ENCODE measurements around the gene MYO5B. TPM values are rescaled to one million over a fixed set of nuclear protein-coding genes. Genes with fewer than 3 reads are reported as not detected.
A peak's percentile ranks its signal among the peaks of the same experiment; 100 is the strongest.
"Not testable (repeated sequence)": the region's sequence is repeated elsewhere in the genome, so short reads cannot be mapped to it uniquely, and the experiment has no call there.

The MYO5B gene
- total RNA-seq = under 0.01 TPM in 2 replicates

DNA sequence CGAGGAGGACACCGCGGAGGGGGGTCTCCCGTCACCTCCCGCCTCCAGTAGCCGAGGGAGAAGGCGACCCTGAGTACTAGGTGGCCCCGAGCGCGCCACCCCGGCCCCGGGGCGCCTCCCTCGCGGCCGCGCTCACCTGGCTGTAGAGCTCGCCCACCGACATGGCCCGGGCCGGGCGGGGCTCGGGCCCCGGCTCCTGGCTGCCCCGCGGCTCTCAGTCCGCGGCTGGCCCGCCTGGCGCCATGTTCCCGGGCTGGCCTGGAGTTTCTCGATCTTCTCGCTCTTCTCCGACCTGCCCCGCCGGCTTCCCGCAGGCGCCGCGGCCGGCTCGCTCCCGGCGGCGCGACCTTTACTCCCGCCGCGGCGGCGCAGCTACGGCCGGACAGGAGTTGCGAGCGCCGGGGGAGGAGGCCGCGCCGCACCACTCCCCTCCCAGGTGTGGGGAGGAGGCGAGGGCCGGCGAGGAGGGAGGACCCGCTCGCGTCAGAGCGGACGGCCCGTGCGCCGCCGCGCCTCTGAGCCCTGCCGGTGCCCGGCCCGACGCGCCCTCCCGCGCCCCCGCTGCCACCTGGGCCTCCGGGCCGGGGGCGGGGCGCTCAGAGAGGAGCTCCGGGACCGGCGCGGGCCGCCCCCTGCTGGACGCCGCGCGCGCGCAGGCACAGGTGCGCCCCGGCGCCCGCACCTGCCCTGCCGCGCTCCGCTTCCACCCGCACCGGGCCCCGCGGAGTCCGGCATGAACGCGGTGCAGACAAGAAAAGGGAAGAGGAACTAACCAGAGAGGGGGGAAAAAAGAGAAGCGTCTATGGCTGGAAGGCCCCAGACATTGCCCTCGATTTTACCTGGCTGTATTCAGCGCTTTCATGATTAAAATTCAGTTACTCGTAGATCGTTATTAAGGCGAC is at the start of gene MYO5B:
MYO5B (minus strand) TSS at position 517 of the 902 bp plus-strand sequence; CDS start at position 163, 354 bp downstream.
- DNase-seq (ENCODE audit: low read depth) = no peak
- TF ChIP-seq, protein P1, sequence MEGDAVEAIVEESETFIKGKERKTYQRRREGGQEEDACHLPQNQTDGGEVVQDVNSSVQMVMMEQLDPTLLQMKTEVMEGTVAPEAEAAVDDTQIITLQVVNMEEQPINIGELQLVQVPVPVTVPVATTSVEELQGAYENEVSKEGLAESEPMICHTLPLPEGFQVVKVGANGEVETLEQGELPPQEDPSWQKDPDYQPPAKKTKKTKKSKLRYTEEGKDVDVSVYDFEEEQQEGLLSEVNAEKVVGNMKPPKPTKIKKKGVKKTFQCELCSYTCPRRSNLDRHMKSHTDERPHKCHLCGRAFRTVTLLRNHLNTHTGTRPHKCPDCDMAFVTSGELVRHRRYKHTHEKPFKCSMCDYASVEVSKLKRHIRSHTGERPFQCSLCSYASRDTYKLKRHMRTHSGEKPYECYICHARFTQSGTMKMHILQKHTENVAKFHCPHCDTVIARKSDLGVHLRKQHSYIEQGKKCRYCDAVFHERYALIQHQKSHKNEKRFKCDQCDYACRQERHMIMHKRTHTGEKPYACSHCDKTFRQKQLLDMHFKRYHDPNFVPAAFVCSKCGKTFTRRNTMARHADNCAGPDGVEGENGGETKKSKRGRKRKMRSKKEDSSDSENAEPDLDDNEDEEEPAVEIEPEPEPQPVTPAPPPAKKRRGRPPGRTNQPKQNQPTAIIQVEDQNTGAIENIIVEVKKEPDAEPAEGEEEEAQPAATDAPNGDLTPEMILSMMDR (IDR thresholded peaks at IDR 0.05; ENCODE audit: insufficient read depth, low read depth, low read length) = no peak
- no peak within 1 kb of the TSS for H3K4me3 ChIP-seq (ENCODE audit: low read depth, low read length)

DNA sequence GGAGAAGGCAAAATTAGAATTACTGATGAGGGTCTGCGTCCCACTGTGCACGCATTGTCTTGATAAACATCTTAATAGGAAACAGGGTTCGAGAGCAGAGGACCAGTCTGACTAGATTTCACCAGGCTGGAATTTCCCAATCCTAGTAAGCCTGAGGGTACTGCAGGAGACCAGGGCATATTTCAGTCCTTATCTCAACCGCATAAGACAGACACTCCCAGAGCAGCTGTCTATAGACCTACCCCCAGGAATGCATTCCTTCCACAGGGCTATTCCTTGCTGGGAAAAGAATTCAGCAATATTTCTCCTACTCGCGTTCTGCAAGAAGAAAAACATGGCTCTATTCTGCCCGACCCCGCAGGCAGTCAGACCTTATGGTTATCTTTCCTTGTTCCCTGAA is 46.8 kb upstream of the MYO5B start:
- H3K4me3 ChIP-seq (ENCODE audit: low read depth, low read length); DNase-seq (ENCODE audit: low read depth): not testable (repeated sequence)

DNA sequence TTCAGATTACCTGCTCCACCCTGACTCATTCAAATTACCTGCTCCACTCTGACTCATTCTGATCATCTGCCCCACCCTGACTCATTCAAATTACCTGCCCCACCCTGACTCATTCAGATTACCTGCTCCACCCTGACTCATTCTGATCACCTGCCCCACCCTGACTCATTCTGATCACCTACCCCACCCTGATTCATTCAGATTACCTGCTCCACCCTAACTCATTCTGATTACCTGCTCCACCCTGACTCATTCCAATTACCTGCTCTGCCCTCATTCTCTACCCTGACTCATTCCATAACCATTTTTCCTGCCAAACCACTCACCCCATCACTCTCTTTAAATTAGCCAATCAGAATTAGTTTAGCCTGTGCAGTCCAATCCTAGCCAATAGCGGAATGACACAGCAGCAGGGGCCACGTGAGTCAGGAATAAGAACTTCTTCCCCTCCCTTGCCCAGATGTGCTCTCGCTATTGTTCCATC is 45.2 kb upstream of the MYO5B start:
- DNase-seq (ENCODE audit: low read depth) = no peak
- no peak overlapping the region for H3K4me3 ChIP-seq (ENCODE audit: low read depth, low read length)
- TF ChIP-seq, protein P1 (IDR thresholded peaks at IDR 0.05; ENCODE audit: insufficient read depth, low read depth, low read length) = no peak

DNA sequence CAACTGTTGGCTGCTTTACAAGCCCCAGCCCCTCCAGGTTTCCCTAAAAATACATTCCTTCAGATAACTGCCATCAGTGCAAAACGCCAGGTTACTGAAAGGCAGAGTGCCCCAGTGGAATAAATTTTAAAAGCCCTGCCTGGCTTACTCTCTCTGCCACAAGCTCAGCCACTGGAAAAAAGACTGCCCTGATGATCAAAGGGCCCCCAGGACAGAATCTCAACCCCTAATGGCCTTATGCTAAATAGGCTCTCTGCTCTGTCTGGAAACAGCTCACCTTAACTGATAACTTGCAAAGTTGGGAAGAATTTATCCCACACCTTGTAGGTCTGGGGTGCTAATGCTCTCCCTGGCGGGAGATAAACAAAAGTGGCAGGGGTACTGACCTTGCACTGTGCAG is 37.5 kb upstream of the MYO5B start:
- DNase-seq (ENCODE audit: low read depth) = no peak

DNA sequence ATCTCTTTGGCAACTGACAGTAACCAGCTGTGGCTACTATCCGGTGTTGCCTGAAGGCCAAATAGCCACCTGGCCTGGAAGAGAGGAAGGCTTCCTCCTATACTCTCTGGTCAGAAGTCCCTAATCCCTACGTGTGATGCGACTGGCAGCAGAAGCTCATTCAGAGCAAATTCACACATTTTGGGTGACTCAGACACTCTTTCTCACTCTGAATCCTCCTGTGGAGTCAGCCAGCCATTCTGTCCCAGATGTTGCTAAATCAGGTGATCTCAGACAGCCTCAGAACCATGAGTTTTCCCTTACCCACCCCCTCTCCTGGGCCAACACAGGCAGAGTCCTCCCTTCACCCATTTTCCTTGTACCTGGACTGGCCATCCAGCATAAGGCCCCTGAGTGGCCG is 36.7 kb upstream of the MYO5B start:
- no peak overlapping the region for H3K4me3 ChIP-seq (ENCODE audit: low read depth, low read length)
- TF ChIP-seq, protein P1 (IDR thresholded peaks at IDR 0.05; ENCODE audit: insufficient read depth, low read depth, low read length) = no peak
- no peak for DNase-seq (ENCODE audit: low read depth)

More for the DNA sequence above, 37.5 kb upstream of the MYO5B start:
- TF ChIP-seq, protein P1 (IDR thresholded peaks at IDR 0.05; ENCODE audit: insufficient read depth, low read depth, low read length) = no peak
- H3K4me3 ChIP-seq (ENCODE audit: low read depth, low read length) = no peak overlapping the region

DNA sequence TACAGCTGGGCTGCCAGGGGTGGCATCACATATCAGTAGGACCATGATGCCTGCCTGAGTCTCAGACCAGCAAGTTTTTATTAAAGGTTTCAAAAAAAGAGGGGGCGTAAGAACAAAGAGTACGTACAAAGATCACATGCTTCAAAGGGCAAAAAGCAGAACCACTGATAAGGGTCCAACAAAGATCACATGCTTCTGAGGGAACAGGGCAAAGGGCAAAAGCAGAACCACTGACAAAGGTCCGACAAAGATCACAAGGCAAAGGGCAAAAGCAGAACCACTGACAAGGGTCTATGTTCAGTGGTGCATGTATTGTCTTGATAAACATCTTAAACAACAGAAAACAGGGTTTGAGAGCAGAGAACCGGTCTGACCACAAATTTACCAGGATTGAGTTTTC is 25.3 kb upstream of the MYO5B start:
- not testable (repeated sequence) for DNase-seq (ENCODE audit: low read depth)

DNA sequence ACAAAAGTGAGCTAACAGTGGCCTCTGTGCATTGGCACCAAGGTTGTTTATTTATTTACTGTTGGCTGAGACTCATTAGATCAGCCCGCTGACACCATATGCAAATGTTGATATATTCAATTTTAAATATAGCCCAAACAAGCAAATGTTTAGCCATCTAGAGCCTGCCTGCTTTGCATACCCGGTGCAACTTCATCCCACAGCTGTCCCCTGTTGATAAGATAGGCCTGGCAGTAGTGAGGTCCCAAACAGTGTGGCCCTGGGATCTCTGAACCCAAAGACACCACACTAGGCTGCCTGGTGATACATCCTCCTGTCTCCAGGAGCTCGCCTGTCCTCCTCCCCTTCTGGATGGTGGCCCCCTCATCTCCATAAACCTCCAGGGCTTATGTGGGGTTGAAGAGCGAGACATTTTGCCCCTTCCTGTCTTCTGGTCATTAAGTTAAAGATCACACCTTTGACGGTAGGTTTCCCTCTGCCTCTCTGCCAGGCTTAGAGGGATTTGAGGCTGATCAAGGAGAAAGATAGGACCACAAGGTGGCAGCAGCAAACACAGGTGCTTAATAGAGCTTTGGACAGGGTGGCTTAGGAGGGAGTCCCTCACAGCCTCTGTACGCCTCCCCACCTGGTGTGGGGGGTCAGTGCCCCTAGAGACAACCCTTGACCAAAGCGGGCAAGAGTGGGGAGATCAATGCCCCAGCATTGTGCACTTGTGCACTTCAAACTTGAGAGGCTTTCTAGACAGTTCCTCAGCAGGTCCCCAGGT is 23.7 kb upstream of the MYO5B start:
- no peak overlapping the region for H3K4me3 ChIP-seq (ENCODE audit: low read depth, low read length)
- DNase-seq (ENCODE audit: low read depth) = peak; percentile 32
- TF ChIP-seq, protein P1 (IDR thresholded peaks at IDR 0.05; ENCODE audit: insufficient read depth, low read depth, low read length) = peak; percentile 48

More for the DNA sequence above, 25.3 kb upstream of the MYO5B start:
- not testable (repeated sequence) for H3K4me3 ChIP-seq (ENCODE audit: low read depth, low read length)
